Common myeloid progenitor, CD34-positive (primary cell): ENCODE measurements around the gene ANKLE2.
A peak's percentile ranks its signal among the peaks of the same experiment; 100 is the strongest.
"Not testable (repeated sequence)": the region's sequence is repeated elsewhere in the genome, so short reads cannot be mapped to it uniquely, and the experiment has no call there.

Experiments
- CTCF ChIA-PET: fragments of 350-600 bp; sonication (Branson Sonifier 250); formaldehyde crosslinking; loops from one replicate; lab custom pipeline; 2021; ENCODE audit warnings: antibody characterized with exemption; lab: Charles Lee
- POLR2A ChIA-PET: fragments of 350-600 bp; sonication (Branson Sonifier 250); formaldehyde crosslinking; loops from one replicate; lab custom pipeline; 2021; ENCODE audit warnings: antibody characterized with exemption; lab: Charles Lee
- DNase-seq, 3 donors: peaks; one replicate each; pipeline versions ENCODE4 v3.0.0 to v3.0.0-alpha.2; 2013
- H3K27ac ChIP-seq, 2 experiments: 1 replicate in 1 of 2; 2 replicates in 1 of 2; pipeline ENCODE4 v1.7.0; 2013; ENCODE audit warnings: inconsistent platforms in 2 of 2, low read length in 2 of 2, mild to moderate bottlenecking in 2 of 2, low read depth in 1 of 2, moderate library complexity in 1 of 2; ENCODE audit not compliant: severe bottlenecking in 2 of 2, insufficient read depth in 1 of 2, poor library complexity in 1 of 2
- H3K27me3 ChIP-seq, 5 experiments: replicated peaks in 2 of 5; 1 replicate in 3 of 5; 2 replicates in 2 of 5; pipeline versions ENCODE4 v1.6.1 to v1.7.0; 2013; ENCODE audit warnings: low read length in 4 of 5, mild to moderate bottlenecking in 2 of 5, moderate library complexity in 2 of 5, inconsistent platforms in 1 of 5; ENCODE audit not compliant: insufficient read depth in 5 of 5, control insufficient read depth in 4 of 5
- H3K36me3 ChIP-seq, 4 experiments: 1 replicate in 2 of 4; 2 replicates in 2 of 4; pipeline versions ENCODE4 v1.6.1 to v1.7.0; 2013; ENCODE audit warnings: low read length in 3 of 4, control low read depth in 1 of 4, mild to moderate bottlenecking in 1 of 4; ENCODE audit not compliant: control insufficient read depth in 4 of 4, insufficient read depth in 4 of 4
- H3K4me1 ChIP-seq, 4 experiments: 1 replicate in 3 of 4; 2 replicates in 1 of 4; pipeline versions ENCODE4 v1.6.1 to v1.7.1; 2013; ENCODE audit warnings: low read length in 3 of 4, mild to moderate bottlenecking in 3 of 4, control low read depth in 1 of 4, inconsistent platforms in 1 of 4, moderate library complexity in 1 of 4; ENCODE audit not compliant: control insufficient read depth in 4 of 4, insufficient read depth in 4 of 4; ENCODE audit errors: control extremely low read depth in 1 of 4
- H3K4me3 ChIP-seq, 7 experiments: 1 replicate in 4 of 7; 2 replicates in 3 of 7; pipeline versions ENCODE4 v1.5.1 to v1.7.0; 2013; ENCODE audit warnings: mild to moderate bottlenecking in 7 of 7, low read length in 6 of 7, moderate library complexity in 6 of 7, inconsistent platforms in 2 of 7, low read depth in 2 of 7, control low read depth in 1 of 7; ENCODE audit not compliant: insufficient read depth in 4 of 7, control insufficient read depth in 1 of 7; ENCODE audit errors: extremely low read depth in 1 of 7
- H3K9me3 ChIP-seq, 5 experiments: 1 replicate in 4 of 5; 2 replicates in 1 of 5; pipeline versions ENCODE4 v1.6.1 to v1.7.1; 2013; ENCODE audit warnings: low read length in 4 of 5, mild to moderate bottlenecking in 2 of 5, inconsistent platforms in 1 of 5, low read depth in 1 of 5, moderate library complexity in 1 of 5; ENCODE audit not compliant: control insufficient read depth in 4 of 5, insufficient read depth in 2 of 5; ENCODE audit errors: control extremely low read depth in 1 of 5
- WGBS: methylation state at CpG from one replicate; pipeline ENCODE4 v1.1.5; 2013; ENCODE audit not compliant: insufficient coverage; 5-methylcytosine and 5-hydroxymethylcytosine counted together

Gene ANKLE2

DNA sequence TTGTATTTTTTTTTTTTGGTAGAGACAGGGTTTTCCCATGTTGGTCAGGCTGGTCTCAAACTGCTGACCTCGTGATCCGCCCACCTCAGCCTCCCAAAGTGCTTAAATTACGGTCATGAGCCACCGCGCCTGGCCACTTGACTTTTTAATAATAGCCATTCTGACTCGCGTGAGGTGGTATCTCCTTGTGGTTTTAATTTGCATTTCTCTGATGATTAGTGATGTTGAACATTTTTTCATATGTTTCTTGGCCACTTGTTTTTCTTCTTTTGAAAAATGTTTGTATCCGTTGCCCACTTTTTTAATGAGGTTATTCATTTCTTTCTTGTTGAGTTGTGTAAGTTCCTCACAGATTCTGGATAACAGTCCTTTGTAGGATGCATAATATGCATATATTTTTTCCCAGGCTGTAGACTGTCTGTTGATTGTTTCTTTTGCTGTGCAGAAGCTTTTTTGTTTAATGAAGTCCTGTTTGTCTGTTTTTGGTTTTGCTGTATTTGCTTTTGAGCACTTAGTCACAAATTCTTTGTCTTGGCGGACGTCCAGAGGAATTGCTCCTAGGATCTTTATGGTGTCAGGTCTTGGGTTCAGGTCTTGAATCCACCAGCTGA, 61.3 kb downstream of the ANKLE2 start:
- ChIA-PET POLR2A (no interaction called here), CTCF (no interaction called here)
- Histone ChIP-seq H3K36me3 (peaks cover 6 to 57% (median 37%) of the 10 kb centered on the region in 4 experiments), H3K4me1 (no peaks in the 10 kb centered on the region), H3K9me3 (no peaks in the 10 kb centered on the region), H3K27ac (no peak overlapping the region), H3K4me3 (no peak overlapping the region), H3K27me3 (no peaks in the 10 kb centered on the region)
- 96% methylated on average over 7 of the region's 10 CpGs for WGBS
- DNase-seq: no peak

DNA sequence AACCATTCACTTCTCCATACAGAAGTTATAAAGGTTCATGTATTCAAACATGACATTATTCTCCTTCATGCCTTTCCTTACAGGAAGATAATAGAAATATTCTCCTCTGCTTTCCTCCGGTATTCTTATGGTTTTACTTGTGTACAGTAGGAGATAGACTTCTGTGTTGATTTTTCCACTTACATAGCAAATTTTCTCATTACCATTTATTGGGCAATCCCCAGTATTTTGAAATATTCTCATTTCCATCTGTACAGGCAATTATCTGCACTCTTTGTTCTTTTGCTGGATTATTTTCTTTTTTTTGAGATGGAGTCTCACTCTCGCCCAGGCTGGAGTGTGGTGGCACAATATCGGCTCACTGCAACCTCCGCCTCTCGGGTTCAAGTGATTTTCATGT, 63.3 kb downstream of the ANKLE2 start:
- peaks cover 6 to 45% (median 25%) of the 10 kb centered on the region in 4 experiments for H3K36me3 ChIP-seq
- no peaks in the 10 kb centered on the region for H3K9me3 ChIP-seq
- H3K4me1 ChIP-seq: no peaks in the 10 kb centered on the region
- no peak for DNase-seq
- no peak overlapping the region for H3K27ac ChIP-seq
- ChIA-PET CTCF (no interaction called here), POLR2A (no interaction called here)
- H3K4me3 ChIP-seq: no peak overlapping the region
- 100% methylated on average over 4 of the region's 5 CpGs for WGBS
- H3K27me3 ChIP-seq: no peaks in the 10 kb centered on the region

DNA sequence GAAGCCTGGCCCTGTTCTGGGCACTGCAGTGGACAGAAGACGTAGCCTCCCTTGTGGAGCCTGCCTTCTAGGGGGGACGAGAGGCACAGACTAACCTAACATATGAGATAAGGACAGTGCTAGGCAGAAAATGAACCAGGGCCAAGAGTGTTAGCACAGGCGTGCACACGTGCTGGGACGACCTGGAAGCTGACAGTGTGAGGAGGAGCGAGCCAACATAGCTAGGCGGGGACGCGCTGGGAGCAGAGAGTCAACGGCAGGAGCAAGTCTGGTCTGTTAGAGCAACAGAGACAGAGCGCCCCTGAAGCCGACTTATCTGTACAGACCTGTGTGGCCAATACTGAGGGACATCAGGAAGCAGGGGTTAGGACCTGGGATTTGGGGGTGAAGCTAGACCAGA, 66.2 kb downstream of the ANKLE2 start:
- Histone ChIP-seq H3K4me1 (no peaks in the 10 kb centered on the region), H3K4me3 (no peak overlapping the region), H3K27me3 (no peaks in the 10 kb centered on the region), H3K36me3 (peaks cover 0 to 30% (median 17%) of the 10 kb centered on the region in 4 experiments), H3K27ac (no peak overlapping the region), H3K9me3 (no peaks in the 10 kb centered on the region)
- 97% methylated on average over 12 of the region's 12 CpGs for WGBS
- ChIA-PET POLR2A (no interaction called here), CTCF (interaction anchor here (1.1 kb wide), 1 partner anchor 14 kb away, joined by 3 read pairs; no protein-coding TSS in a partner anchor)
- DNase-seq: no peak

DNA sequence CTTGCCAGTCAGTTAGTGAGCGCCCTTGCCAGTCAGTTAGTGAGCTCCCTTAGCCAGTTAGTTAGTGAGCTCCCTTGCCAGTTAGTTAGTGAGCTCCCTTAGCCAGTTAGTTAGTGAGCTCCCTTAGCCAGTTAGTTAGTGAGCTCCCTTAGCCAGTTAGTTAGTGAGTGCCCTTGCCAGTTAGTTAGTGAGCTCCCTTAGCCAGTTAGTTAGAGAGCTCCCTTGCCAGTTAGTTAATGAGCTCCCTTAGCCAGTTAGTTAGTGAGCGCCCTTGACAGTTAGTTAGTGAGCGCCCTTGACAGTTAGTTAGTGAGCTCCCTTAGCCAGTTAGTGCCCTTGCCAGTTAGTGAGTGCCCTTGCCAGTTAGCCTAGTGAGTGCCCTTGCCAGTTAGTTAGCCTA, 66.7 kb downstream of the ANKLE2 start:
- H3K4me1 ChIP-seq, DNase-seq, POLR2A ChIA-PET, H3K27me3 ChIP-seq, H3K9me3 ChIP-seq, H3K27ac ChIP-seq, H3K4me3 ChIP-seq: not testable (repeated sequence)
- peaks cover 0 to 30% (median 17%) of the 10 kb centered on the region in 4 experiments for H3K36me3 ChIP-seq
- 96% methylated on average over 2 of the region's 3 CpGs for WGBS
- CTCF ChIA-PET: interaction anchor here (1.1 kb wide), 1 partner anchor 15 kb away, joined by 3 read pairs; no protein-coding TSS in a partner anchor

DNA sequence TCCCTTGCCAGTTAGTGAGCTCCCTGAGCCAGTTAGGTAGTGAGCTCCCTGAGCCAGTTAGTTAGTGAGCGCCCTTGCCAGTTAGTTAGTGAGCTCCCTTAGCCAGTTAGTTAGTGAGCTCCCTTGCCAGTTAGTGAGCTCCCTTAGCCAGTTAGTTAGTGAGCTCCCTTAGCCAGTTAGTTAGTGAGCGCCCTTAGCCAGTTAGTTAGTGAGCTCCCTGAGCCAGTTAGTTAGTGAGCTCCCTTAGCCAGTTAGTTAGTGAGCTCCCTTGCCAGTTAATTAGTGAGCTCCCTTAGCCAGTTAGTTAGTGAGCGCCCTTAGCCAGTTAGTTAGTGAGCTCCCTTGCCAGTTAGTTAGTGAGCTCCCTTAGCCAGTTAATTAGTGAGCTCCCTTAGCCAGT, 69.6 kb downstream of the ANKLE2 start:
- H3K27ac ChIP-seq, POLR2A ChIA-PET, DNase-seq, H3K9me3 ChIP-seq, H3K4me1 ChIP-seq, H3K27me3 ChIP-seq, H3K4me3 ChIP-seq: not testable (repeated sequence)
- CTCF ChIA-PET: interaction anchor here (1.4 kb wide), 1 partner anchor 91 kb away, joined by 3 read pairs; no protein-coding TSS in a partner anchor
- WGBS: 100% methylated on average over 1 of the region's 3 CpGs
- H3K36me3 ChIP-seq: peaks cover 0 to 14% (median 8%) of the 10 kb centered on the region in 4 experiments

DNA sequence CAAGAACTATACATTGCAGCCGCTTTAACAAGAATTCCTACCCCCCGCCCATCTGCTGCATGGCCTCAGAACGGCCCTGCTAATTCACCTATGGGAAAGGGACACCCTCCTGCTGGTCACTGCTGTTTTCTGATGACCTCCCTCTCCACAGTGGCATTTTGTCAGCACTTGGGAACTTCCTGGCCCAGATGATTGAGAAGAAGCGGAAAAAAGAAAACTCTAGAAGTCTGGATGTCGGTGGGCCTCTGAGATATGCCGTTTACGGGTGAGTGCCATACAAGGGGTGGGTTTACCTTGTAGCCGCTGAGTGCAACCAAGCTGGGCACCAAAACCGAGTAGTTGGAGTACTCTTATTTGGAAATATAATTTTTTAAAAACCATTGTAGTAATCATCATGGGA, 71.5 kb downstream of the ANKLE2 start:
- Histone ChIP-seq H3K4me1 (peaks cover 0 to 13% (median 7%) of the 10 kb centered on the region in 4 experiments), H3K27me3 (no peaks in the 10 kb centered on the region), H3K27ac (no peak overlapping the region), H3K9me3 (no peaks in the 10 kb centered on the region), H3K4me3 (no peak overlapping the region), H3K36me3 (peaks cover 0 to 13% (median 3%) of the 10 kb centered on the region in 4 experiments)
- no peak for DNase-seq
- ChIA-PET POLR2A (no interaction called here), CTCF (no interaction called here)
- WGBS: 100% methylated on average over 5 of the region's 9 CpGs

DNA sequence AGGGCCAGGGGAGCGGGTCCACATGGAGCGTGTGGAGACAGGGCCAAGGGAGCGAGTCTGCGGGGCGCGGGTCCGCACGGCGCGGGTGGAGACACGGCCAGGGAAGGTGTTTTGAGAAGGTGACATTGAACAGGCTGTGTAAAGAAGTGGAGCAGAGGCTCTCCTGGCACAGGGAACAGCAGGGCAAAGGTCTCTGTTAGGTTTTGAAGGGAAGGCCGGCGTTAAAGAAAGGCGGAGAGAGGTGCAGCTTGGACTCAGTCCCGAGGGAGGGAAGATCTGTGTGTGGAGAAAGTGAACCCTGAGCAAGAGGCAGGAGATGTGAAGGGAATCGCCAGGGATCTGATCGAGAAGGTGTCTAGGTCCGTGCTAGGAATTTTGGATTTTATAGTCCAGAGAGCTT, 72.4 kb downstream of the ANKLE2 start:
- WGBS: 93% methylated on average over 6 of the region's 18 CpGs
- POLR2A ChIA-PET: no interaction called here
- H3K4me3 ChIP-seq: peak overlapping the region in 3 of 7 experiments; percentile 17 to 48 (median 23)
- H3K4me1 ChIP-seq: peaks cover 0 to 14% (median 7%) of the 10 kb centered on the region in 4 experiments
- H3K36me3 ChIP-seq: peaks cover 0 to 13% (median 3%) of the 10 kb centered on the region in 4 experiments
- H3K27ac ChIP-seq: no peak overlapping the region
- H3K9me3 ChIP-seq: no peaks in the 10 kb centered on the region
- H3K27me3 ChIP-seq: no peaks in the 10 kb centered on the region
- CTCF ChIA-PET: no interaction called here
- no peak for DNase-seq
